GM18499 (cell line): ENCODE data around the gene SLIT3.

Experiments
- ATAC-seq: cut with Tn5 transposase; IDR thresholded peaks from one replicate; pipeline ENCODE4 v1.9.1; 2021; ENCODE audit warnings: moderate number of reproducible peaks; ENCODE audit not compliant: insufficient read depth, unreplicated experiment

The SLIT3 gene

DNA sequence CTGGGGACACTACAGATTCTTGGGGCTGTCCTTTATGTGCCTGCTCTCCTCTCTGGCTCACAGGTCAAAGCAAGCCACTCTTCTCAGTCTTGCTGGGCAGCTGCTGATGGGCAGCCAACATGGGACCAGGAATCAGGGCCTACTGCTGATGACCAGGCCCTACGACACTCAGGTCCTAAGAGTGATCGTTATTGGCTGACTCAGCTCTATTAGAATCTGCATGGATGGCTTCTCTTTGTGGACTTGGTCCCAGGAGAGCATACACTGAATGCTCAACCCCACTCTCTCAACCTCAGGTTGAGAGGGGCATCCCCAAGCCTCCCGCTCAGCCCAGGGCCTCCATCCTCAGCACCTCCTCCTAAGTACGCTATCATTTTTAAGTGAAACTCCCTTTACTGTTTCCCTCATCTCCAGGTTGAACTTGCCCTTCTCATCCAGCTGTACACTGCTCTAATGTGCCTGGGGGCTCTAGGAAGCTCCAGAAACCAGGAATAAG is 471.0 kb downstream of the SLIT3 start:
- no peak for ATAC-seq

DNA sequence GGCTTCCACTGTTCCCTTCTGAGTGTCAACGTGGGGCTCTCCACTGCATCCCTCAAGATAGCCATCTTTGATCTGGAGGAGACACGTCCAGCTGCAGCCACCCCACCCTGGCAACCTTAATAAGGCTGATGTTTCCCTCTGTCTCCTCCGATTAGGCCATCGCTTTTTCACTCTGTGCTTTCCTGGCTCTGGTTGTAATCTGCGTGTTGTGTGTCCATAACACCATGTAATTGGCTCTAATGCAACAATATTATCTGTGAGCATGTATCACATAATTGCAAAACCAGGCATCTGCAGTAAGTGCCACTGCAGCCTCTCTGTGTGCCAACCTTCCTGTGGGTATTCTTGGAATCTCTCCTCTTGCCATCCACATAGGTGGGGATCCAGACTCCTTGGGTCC is 471.9 kb downstream of the SLIT3 start:
- ATAC-seq: no peak

GRCh38 chr5:168827636-168828035 is 473.3 kb downstream of the SLIT3 start:
- no peak for ATAC-seq

DNA sequence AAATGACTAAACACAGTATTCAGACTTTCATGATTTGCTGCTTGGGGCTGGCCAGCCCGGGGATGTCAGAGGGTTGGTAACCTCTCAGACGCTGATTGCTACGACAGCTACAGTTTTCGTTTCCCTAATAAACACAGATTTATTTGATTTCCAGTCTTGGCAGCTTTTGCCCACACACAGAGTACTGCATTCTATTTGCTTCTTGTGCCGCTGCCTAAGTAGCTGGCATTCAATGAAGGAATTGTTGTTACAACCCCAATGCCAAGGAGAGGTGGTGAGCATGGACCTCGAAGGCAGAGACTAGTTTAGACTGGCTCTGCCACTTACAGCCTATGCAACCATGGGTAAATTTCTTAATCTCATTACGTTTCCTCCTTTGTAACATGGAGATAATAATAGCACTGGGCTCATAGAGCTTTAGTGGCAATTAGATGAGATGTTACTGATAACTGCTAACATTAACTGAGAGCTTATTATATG is 474.7 kb downstream of the SLIT3 start:
- no peak for ATAC-seq

- ATAC-seq: no peak
These were observed 478.1 kb downstream of the SLIT3 start for GRCh38 chr5:168822745-168823281.

GRCh38 chr5:168822248-168822744 is 478.6 kb downstream of the SLIT3 start:
- ATAC-seq: no peak

GRCh38 chr5:168820874-168821273 is 480.1 kb downstream of the SLIT3 start:
- no peak for ATAC-seq

- ATAC-seq: no peak
These were observed 481.8 kb downstream of the SLIT3 start for GRCh38 chr5:168819004-168819621.

DNA sequence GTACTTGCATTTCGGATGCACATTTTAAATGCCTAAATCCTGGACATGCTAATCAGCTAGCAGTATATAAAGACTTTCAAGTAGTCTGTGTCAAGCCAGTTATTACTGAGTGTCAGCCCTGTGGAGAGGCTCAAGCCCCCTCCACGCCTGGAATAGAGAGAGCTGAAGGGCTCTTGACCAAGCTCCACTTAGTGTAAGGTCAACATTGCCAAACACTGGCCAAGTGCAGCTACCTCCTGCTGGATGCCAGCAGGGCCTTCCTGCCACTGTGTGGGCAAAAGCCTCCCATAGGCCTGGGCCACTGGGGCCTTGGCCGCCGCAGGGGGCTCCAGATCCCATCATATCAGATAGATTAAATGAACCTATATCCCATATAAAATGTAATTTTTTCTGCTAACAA is 482.4 kb downstream of the SLIT3 start:
- no peak for ATAC-seq

- ATAC-seq: no peak
These were observed 483.3 kb downstream of the SLIT3 start for GRCh38 chr5:168817591-168817990.

DNA sequence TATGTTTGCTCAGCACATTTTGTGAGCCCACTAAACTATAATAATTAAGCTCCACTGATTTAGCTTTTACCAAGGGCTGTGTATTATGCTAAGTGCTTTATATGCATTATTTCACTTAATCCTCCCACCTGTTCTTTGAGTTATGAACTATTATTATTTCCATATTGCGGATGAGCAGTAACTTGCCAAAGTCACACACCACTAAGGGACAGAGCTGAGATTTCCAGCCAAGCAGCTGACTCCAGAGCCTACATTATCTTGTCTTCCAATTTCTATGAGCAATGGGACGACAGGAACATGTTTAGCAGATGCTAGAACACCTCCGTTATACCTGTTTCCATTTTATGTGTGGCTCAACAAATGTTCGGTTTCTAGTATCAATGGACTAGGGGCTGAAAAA is 484.3 kb downstream of the SLIT3 start:
- ATAC-seq: no peak

DNA sequence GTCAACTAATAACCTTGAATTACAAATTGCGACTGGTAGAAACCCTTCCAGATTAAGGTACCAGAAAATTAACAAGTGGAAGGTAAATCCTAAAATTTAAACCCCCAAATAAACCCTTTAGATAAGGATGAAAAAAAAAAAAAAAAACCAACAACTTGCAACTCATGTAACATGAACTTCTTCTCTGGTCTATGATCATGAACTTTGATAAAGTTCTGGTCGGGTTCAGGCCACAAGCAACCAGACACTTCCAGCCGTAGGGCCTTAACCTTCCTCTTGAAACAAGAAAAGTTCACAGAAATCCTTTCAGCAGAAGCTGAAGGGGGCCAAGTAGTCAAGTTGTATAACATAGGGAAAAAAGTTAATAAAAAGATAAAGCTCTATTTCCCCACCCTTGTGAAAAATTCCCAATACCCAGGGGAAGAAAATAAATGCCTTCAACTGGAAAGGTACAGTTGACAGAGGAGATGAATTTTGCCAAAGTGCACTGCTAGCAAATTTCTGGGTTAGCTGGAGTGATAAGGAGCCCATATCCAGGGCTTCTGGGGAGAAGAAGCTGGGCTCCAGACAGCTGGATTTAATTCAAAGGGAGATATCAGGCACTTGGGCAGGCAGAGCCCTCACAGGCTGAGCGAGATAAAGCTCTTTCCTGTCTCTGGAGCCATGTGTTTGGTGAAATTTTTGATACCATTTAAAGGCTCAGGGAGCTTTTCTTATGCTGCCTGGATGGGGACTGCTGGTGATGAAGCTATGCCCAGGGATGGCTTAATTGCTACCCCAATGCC is 487.6 kb downstream of the SLIT3 start:
- no peak for ATAC-seq

DNA sequence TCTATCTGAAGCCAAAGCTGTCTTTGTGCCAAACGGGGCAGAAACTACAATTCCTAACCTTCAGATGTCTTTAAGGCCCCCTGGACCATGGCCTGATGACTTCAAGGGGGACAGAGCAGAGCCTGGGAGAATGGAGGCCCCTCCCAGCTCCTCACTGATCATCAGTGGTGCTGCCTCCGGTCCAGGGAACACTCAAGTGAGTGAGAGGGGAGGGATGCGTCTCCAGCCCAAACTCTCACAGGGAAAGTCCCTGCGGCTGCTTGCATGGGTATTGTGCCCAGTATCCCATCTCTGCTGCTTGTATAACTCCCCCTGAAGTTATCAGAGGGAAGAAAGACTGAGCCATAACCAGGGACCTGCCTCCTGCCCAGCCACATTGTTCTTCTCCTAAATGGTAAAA is 490.3 kb downstream of the SLIT3 start:
- no peak for ATAC-seq

DNA sequence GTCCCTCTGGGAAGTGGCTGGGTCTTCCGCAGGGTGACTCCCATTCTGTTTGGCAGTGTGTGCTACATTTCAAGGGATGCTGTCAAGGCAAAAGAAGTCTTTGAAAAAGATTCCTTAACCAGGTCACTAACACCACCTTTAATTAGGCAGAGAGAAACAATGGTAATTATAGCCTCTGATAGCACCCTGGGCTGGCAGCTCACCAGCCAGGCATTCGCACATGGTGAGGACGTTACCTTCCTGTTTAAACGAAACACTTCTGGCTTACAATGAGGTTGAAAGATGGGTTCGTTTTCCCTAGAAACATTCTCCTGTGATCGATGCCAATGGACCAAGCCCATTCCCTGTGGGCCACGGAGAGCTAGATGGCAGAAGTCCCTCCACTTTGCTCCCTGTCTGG is 491.7 kb downstream of the SLIT3 start:
- ATAC-seq: no peak

DNA sequence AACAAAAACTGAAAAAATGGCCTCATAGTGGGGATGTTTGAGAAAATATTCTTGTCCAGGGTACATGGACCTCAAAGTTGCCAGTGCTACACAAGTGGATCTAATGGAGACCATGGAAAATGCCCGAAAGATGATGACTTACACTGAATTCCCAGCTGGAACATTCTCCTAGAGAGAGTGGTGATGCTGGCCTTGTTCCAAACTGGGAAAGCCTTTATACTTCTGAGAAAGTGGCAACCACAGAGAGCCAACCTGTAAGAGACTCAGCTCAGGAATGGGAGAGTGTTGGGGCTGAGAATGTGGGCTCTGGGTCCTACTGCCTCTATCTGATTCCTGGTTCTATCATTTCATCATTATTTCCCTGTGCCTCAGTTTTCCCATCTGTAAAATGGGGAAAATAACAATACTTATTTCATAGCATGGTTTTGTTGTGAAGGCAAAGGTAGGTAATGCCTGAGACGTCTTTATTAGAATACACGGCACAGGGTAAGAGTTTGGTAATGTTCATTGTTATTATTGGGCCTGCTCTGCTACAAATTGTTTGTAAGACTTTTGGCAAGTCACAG is 492.8 kb downstream of the SLIT3 start:
- no peak for ATAC-seq

GRCh38 chr5:168807287-168807686 is 493.7 kb downstream of the SLIT3 start:
- no peak for ATAC-seq

- no peak for ATAC-seq
These were observed 497.4 kb downstream of the SLIT3 start for GRCh38 chr5:168803541-168803940.

DNA sequence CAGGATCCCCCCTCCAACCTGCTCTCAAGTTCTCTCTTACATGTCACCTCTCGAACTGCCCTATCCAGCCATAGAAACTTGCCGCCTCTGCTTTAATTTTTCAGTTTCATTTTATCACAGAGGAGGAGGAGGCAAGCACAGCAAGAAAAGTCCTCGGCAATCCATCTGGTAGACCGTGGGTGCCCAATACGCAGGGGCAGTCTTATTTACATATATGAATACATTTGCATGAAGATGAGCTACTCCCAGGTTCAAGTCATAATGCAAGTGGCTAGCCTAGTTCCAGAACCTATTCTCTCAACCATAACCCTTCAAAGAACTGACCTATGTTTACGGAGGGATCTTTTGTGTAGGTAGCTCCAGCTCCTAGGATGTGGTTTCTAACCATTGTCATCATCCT is 498.6 kb downstream of the SLIT3 start:
- ATAC-seq: no peak

DNA sequence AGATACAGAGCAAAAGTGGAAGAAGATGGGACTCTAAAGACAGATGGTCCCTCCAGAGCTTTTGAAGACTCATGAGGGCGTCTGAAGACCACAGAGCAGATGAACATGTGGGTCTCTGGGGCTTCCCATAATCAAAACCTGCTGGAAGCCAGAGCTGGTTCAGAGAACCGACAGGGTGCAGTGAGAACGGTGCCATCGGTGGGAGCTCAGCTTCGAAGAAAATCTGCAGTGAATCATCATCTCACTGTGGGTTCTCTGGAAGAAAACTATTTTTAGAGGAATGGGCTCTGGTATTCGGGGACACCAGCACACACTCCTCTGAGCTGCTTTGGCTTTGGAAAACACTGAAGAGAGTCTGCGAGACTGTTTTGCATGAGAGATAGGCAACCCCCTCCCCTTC is 499.4 kb downstream of the SLIT3 start:
- no peak for ATAC-seq

DNA sequence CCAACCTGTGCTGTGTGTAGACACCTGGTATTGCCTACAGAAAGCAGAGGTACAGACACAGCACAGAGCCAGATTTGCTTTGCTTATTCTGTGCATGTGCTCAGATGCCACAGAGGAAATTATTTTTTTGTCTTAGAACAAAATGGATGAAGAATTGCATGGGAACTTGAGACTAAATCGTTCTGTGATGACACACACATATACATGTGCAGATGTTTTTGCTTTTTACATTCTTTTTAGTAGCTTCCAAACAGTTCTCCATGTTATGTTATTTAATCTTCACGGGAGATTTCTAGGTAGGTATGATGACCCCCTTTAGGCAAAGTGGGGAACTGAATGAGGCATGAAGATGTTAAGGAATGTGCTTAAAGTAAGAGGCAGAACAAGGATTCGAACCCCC is 500.2 kb downstream of the SLIT3 start:
- ATAC-seq: no peak
